HG03159 (cell line): ENCODE results near the gene GSTO2.
A peak's percentile ranks its signal among the peaks of the same experiment; 100 is the strongest.

Experiments used
- ATAC-seq: cut with Tn5 transposase; IDR thresholded peaks from one replicate; pipeline ENCODE4 v1.9.1; 2021; ENCODE audit warnings: mild to moderate bottlenecking, moderate library complexity; ENCODE audit not compliant: unreplicated experiment

GSTO2 gene

DNA sequence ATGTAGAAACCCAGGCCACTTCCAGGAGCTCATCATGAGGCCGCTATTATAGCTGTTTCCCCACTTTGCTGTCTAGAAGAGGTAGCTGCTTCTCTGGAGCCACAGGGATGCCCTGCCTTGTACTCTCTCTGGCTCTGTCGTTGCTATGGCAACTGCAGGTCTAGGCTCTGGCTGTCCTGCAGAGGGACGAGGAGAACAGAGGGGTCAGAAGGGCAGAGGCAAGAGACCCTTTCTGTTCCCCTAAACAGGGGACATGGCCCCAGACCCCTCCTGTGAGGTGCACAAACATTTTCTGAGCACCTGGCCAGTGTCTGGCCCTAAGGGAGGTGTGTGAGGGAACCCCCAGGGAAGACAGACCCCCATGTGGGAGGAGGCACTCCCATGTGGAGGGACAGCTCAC lies 37.9 kb downstream of the GSTO2 start:
- ATAC-seq: no peak

DNA sequence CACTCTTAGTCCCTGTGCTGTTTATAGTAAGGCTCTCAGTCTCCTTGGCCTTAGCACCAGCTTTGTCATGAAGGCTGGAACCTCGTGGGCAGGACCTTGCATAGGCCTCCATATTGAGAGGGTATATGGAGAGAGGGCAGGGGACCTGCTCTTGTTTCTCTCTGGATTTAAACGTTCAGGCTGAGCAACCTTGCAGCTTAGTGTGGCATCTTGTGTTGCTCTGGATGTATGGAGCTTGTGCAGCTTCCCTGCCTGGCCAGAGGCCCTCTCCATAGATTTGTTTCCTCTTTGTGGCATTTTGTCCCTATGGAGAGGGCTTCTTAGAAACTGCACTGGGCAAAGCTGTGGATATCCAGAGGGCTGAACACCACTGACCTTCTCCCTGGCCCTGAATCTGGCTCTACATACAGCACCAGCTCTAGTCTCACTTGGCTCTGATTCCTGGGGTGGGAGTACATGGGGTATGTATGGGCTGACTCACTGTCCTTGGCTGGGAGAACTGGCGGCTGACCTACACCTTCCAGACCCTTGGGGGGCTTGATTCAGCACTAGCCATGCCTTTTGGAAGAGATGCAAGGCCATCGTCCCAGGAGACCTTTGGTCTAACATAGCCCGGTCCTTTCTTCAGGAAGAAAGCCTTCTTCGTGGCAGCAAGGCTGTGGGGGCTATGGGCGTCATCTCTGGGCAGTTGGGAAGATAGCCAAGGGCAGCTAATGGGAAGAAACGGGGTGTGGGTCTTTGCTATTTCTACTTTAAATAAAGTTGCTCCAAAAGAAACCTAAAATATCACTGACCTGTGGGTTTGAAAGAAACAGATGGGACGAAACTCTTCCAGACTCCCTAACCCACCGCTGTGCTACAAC lies 38.8 kb downstream of the GSTO2 start:
- ATAC-seq: no peak

DNA sequence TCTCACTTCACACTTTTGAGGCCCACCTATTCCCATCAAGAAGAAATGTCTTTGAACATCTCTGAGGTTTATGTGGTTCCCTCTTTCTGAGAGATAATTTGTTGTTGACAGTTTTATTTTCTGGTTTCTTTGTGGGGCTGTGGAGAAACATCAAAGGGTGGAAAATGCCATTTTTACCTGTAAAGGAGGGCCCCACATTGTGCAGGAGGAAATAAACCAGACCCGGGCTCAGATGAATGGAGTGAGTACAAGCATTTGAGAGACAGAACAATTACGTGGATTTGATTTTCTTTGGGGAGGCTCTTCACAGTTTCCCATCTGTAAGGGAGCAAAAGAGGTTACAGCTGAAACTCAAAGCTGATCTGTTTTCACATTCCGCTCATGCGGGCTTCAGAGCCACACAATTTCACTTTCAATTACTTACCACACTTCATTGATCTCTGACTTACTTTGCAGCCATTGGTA lies 39.5 kb downstream of the GSTO2 start:
- peak; percentile 72 for ATAC-seq

DNA sequence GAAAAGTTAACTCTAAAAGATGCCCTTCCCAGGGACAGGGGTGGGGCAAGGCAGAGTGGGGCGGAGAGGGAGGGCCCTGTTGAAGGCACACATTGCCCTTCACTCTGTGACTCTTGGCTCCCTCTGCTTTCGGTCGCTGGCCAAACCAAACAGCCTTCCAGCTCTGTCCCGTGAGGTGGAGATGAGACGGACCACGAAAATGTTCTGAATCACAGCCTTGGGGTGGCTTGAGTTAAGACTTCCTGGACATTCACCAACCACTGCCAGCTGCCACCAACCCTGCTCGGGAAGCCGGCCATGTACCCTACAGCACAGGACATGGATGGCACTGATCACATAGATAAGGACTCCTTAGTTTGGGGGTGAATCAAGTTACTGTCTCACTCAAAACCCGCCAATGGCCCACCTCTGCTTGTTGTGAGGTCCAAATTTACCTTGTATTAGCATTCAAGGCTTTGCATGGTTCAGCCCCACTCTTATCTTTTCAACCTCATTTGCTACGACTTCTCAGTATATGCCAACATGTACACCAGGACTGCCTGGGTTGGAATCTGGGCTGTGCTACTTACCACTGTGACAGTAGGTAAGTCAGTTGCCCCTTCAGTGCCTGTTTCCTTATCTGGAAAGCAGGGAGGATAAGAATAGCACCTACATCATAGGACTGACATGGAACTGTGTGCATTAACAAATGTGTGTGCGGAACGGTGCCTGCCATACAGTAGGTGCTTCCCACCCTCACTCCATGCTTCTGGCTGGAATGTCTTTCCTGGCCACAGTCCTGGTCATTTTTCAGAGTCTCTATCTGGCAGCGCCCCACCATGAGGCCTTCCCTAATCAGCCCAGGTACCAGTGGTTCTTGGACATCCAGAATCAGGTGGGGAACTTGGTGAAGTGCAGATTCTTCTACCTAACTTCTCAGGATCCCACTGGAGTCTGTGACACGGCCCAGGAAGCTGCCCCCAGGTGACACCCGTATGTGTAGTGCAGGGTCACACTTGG lies 41.3 kb downstream of the GSTO2 start:
- no peak for ATAC-seq

DNA sequence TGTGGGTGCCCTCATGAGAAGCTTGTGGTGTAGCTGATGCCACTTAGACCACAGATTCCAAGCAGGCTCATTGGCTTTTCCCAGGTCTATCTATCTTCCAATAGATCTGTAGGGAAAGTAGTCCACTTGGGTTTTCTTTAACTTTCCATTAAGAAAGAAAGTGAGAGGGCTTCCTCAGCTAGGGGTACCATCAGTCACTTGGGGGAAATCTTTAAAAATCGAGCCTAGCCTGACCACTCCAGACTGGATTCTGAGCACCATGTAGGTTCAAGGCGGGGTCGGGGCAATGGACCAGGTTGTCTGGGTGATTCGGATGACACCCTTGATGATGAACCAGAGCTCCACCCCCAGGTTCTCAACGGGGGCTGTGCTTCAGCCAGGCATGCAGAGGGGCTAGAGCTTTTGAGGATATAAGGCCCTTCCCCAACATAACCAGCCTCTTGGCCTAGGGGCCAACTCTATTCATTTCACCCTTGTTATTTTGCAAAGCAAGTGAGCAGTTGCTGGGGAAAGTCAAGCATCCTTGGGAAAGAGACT lies 42.3 kb downstream of the GSTO2 start:
- no peak for ATAC-seq

DNA sequence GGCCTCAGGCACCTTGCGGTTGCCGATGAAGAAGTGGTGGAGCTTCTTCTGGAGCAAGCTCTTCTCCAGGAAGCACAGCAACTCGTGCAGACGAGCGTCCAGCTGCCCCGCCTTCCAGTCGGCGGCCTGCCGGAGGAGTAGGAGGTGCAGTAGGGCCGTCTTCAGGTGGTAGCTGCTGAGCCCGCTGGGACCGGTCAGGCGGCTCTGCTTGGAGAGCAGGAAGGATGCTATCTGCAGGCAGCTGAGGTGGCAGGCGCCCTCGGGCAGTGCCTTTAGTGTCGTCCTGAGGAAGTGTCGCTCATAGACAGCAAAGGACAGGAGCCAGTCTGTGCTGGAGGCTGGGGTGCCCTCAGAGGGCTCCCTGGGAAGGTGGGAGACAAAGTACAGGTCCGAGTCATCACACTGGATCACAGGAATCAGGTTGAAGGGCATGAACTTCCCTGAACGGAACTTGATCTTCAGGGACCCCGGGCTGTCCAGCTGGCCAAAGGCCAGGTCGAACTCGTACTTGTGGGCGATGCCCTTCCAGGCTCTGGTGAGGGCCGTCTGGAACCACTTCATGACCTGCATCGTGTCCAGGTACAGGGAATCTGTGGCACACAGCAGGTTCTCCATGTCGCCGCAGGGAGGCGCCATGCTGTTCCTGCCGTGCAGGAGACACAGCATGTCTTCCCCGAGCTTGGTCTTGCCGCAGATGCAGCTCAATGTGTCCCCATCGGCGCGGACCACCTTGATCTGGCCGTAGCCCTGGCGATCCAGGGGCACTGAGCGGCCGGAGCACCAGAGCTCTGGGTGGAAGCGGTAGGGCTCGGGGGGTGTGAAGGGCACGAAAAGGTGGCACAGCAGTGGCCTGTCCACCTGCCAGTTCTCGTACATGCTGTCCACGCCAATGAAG lies 45.9 kb downstream of the GSTO2 start:
- no peak for ATAC-seq

DNA sequence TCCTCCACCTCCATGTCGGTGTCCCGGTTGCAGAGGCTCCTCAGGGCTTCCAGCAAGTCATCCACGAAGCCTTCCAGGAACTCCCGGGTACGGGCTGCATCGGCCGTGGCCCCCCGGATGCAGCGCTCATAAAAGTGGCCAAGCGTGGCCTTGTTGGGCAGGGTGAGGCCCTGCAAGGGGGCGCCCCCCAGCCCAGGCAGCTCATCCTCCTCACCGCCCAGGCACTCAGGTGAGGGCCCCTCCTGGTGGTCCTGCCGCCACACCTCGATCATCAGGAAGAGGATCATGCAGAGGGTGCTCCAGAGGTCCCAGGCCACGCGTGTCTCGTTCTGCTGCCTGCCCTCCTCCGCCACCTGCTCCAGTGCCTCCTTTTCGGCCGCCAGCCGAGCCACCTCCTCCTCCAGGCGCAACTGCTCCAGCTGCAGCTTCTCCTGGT lies 46.5 kb downstream of the GSTO2 start:
- no peak for ATAC-seq

DNA sequence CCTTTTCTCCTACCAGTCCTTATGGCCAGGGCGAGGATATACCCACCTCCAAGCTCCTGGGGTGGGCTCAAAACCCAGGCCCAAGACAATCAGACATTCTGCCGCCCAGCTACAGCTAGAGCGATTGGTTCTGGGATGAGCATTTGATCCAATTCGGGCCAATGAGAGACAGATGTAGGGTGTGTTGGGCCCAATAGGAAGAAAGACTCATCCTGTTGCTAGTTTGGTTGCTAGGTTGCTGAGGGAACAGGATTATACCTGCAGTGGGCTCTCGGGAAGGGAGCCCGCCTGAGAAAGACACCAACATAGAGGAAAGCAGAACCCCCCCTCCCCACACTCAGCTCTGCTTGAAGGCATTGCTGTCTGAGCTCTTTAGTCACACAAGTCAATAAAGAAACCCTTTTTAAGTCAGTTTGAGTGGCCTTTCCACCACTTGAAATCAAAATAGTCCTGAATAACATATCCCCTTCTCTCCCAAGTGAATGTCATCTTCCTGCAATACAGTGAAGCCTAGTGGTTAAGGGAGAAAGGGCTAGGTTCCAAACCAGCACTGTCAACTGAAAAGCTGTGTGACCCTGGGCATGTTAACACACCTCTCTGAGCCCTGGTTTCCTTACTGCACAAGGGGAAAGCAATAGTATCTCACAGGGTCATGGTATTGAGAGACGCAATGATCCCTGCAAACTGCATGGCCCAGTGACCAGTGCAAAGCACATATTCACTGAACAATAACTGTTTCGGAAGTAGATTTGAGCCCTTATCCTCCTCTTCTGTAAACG lies 47.5 kb downstream of the GSTO2 start:
- no peak for ATAC-seq

DNA sequence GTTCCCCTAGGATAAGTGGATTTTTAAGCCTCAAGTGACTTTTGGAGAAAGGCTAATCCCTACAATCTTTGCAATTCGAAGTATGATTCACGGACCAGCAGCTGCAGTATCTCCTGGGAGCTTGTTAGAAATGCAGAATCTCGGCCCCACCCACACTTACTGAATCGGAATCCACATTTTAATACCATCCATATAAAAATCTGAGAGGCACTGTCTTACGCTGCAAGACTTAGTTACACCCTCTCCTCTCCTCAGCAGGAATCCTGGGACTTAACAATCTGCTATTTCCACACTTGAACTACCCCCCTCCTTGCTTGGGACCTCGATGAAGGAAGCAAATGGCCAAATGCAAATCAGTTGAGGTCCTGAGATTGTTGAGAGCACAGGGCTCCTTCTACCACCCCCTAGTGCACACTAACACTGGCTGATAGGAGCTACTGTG lies 48.3 kb downstream of the GSTO2 start:
- ATAC-seq: no peak

DNA sequence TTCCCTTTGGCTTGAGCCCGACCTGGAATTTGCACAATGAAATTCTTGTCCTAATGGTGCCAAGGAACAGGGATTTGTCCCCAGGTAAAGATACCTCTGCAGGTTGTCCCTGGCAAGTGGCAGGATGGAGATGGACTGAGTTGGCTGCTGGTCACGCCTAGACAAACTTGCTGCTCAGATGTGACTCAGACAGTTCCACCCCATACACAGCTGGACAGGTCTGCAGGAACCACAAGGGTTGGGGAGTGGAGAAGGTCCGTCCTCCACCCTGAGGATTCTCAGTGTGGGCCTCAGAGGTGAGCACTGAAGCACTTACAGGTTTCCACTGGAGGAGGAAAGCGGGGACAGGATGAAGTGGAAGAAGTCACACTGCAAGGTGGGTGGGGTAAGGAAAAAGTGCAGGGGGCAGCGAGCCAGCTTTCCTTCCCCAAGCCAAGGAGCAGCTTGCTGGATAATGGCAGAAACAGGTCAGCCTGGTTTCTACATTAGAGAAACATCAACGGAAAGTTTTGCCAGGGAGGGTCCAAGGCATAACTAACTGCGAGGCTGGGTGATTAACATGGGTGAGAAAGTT lies 48.8 kb downstream of the GSTO2 start:
- ATAC-seq: no peak

DNA sequence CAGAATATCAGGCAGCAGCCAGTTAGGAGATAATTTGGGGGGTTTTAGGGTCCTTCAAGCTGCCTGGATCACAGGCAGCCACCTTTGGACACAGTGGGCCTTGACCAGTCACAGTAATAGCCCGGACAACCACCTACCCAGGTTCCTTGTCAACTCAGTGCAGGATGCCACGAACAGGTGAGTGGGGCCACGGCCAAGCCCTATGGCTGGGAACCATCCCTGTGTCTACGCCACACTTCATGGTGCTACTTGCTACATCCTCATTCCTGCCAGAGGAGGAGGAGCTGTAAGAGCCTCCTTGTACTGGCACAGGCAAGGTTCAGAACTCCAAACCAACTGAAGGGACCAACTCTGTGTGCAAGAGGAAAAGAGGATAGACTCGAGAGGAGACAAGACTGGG lies 49.3 kb downstream of the GSTO2 start:
- ATAC-seq: no peak

DNA sequence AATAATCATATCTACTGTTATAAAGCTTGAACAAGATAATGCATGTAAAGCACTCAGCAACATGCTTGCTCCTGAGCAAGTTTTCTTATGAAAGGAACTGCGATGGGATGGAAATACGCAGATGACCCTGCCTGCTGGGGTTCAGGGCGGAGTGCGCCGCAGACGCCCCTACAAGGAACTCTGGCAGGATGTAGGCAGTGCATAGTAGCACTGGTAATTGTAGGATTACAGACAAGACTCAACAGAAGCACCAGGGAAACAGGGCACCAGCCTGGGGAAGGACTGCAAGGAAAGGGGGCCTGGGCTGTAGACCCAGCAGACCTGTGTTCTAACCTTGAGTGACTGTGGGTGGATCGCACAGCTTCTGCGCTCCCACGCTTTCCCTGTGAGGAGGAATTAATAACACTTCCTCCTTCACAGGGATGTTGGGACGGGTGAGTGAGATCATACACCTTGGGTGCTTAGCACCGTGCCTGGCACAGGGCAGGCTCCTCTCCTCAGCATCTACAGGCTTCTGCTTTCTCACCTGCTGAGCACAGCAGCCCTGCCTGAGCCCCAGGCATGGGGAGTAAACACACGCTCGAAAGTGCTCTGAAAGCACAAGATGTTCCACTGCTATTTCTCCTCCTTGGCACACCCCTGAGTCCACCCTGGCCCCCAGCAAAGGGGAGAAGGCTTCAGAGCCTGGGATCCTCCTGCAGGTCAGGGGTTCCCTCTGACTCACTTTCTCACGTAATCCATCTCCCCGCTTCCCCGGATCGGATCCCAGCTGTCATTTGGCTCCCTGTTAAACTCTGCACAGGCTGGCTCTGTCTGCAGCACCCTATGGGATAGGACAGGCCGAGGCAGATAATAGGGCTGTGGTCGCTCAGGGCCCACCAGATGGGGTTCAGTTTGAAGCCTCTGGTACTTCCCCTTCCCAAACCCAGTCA lies 50.1 kb downstream of the GSTO2 start:
- no peak for ATAC-seq

DNA sequence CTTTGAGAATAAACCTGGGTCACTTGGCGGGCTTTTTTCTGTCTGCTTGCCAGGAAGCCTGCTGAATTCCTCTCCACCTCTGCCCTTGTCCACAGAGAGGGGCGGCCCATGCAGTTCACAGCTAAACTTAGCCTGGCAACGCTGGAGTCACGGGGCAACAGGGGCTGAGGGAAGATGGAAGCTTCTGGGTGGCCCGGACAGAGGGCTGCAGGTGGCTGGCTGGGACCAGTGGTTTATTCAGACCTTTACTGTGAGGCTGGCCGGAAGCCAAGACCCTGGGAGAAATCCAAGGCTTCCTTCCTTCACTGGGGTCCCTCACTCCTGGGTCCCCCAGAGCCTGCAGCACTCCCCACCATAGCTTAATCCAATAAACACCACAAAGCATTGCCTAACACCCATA lies 52.2 kb downstream of the GSTO2 start:
- ATAC-seq: no peak

DNA sequence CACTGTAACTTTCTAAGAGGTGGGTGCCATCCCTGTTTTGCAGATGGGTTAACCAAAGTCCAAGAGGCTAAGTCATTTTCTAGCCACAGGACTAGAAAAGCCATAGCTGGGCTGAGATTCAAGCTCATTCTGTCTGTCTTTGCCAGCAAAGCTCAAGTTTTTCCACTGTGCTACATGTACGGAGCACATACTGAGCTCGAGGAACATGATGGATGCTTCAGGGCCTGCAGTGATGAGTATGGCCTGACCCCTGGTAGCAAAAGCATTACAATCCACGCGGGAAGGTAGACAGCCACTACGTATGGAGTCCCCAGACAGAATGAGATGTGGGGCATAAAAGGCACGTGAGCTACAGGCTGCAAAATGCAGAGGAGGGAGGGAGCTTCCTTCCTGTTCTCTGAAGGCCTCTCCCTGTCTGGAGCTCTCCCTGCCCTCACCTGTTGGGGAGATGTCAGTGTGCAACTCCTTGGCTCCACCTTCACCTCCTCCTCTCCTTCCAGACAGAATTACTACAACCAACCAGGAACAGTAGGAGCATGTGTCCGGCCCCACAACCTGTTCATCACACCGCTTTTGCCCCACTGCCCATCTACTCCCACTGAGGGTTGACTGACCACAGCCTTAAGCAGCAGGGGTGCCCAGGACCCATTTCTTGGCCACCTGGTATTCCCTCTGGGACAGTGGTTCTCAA lies 52.9 kb downstream of the GSTO2 start:
- ATAC-seq: no peak

DNA sequence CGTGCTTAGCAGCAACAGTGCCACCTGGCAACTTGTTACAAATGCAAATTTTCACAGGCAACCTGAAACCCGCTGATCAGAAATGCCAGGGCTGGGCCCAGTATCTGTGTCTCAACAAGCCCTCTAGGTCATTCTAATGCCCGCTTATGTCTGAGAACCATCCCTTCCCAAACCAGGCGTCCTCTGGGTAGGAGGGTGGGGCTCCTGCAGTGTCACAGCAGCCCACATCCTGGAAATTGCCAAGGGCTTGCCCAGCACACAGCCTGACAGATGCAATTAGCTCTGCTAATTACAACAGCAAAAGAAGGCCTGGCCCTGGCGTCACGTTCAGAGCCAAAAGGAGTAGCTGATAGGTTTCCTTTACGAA lies 53.4 kb downstream of the GSTO2 start:
- no peak for ATAC-seq

DNA sequence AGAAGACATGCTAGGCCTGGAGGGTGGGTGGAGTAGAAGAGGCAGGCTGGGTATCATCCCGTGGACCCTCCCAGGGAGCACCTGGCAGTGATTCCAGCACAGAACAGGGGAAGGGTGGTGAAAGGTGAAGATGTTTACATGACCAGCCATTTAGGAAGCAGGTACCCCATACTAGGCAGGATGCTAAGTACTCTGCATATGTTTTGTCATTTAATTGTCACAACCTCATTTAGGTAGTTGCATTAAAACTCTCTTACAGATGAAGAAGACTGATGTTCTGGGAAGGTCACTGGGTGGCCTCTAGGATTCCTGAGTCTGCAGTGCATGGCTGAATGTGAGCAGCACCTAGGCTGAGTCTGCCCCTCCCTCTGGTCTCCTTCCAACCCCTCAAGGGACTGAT lies 54.1 kb downstream of the GSTO2 start:
- ATAC-seq: no peak

DNA sequence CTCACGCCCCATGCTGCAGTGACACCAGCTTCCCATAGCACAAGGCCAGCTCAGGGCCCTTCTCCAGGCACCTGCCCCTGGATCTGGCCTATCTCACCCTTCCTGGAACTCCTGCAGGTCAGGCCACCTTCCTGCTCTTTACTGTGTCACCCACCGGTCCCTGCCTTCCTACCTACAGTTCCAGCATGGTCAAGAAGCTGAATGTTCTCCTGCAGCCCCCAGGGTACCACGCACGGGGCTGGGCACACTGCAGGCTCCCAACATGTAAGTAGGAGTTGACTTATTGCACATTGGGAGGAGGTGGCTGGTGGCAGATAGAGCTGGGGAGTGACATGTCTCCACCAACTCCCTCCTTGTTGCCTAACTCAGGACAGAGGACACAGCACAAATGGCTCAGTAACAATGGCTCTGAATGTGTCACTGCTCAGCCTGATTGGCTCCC lies 54.8 kb downstream of the GSTO2 start:
- ATAC-seq: no peak
